ENCODE data around the gene S100A3.
"Not testable (repeated sequence)": the region's sequence is repeated elsewhere in the genome, so short reads cannot be mapped to it uniquely, and the experiment has no call there.

Gene S100A3

GRCh38 chr1:153534226-153534924 is 14.7 kb downstream of the S100A3 start:
- FAIRE-seq = no peak

GRCh38 chr1:153533689-153534201 is 15.3 kb downstream of the S100A3 start:
- no peak for FAIRE-seq

GRCh38 chr1:153532769-153533599 is 16.1 kb downstream of the S100A3 start:
- FAIRE-seq = no peak

- FAIRE-seq = no peak
These were observed 16.9 kb downstream of the S100A3 start for GRCh38 chr1:153532181-153532580.

- no peak for FAIRE-seq
These were observed 17.4 kb downstream of the S100A3 start for GRCh38 chr1:153531638-153532037.

GRCh38 chr1:153527683-153528040 is 21.4 kb downstream of the S100A3 start:
- no peak for FAIRE-seq

- no peak for FAIRE-seq
These were observed 21.9 kb downstream of the S100A3 start for GRCh38 chr1:153527023-153527682.

GRCh38 chr1:153526132-153526543 is 22.9 kb downstream of the S100A3 start:
- FAIRE-seq = no peak

- FAIRE-seq = no peak
These were observed 23.9 kb downstream of the S100A3 start for GRCh38 chr1:153525088-153525728.

- not testable (repeated sequence) for FAIRE-seq
These were observed 26.6 kb downstream of the S100A3 start for GRCh38 chr1:153522353-153523048.

- FAIRE-seq = not testable (repeated sequence)
These were observed 27.2 kb downstream of the S100A3 start for GRCh38 chr1:153521808-153522207.

- FAIRE-seq = no peak
These were observed 28.1 kb downstream of the S100A3 start for GRCh38 chr1:153520818-153521476.

- FAIRE-seq = not testable (repeated sequence)
These were observed 28.8 kb downstream of the S100A3 start for GRCh38 chr1:153520137-153520691.

GRCh38 chr1:153519242-153519641 is 29.8 kb downstream of the S100A3 start:
- no peak for FAIRE-seq

GRCh38 chr1:153515504-153516394 is 33.3 kb downstream of the S100A3 start:
- no peak for FAIRE-seq

- no peak for FAIRE-seq
These were observed 35.4 kb downstream of the S100A3 start for GRCh38 chr1:153513666-153514065.

GRCh38 chr1:153513023-153513422 is 36.0 kb downstream of the S100A3 start:
- FAIRE-seq = no peak

GRCh38 chr1:153510984-153511410 is 38.1 kb downstream of the S100A3 start:
- no peak for FAIRE-seq

- no peak for FAIRE-seq
These were observed 39.2 kb downstream of the S100A3 start for GRCh38 chr1:153509729-153510354.

- no peak for FAIRE-seq
These were observed 40.0 kb downstream of the S100A3 start for GRCh38 chr1:153509036-153509435.
